GM12874 (cell line): ENCODE measurements around the gene HTR5A.

Experiments
- TF ChIP-seq, protein P1 (sequence below): IDR thresholded peaks from 2 replicates; pipeline ENCODE4 v1.5.1; 2011; ENCODE audit warnings: low read depth, mild to moderate bottlenecking, control low read depth, low read length, moderate library complexity; ENCODE audit not compliant: insufficient read depth

The HTR5A gene

DNA sequence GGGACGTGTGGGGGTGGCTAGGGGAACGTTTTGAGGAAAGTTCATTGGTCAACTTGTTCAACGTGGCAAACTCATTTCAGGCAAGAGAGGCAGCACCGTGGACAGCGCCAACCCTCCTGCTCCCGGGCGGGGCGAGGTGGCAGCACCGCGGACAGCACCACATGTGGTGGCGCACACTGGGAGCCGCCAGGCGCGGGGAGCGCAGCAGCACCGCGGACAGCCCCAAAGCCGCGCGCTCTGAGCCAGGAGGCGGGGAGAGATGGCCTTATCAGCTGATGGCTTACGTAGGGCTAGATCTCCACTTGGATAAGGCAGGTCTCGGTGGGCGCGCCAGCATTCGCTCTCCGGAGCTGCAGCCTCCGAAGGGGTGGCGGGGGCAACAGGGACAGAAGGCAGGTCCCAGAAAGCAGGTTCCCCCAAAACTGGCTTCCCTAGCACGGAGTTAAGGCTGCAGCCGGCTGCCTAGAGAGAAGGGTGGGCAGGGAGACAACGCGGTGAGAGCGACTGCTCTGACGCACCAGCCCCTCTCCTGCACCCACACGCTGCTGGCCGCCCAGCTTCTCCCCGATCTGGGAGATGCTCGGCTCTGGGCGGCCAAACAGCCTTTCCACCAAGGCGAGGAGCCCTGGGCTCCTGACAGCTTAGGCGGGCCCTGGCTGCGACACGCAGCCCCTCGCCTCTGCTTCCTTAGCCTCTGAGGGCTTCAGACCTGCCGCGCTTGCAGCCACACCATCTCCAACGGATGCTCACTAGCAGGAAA, at the start of gene HTR5A:
TSS of gene HTR5A (plus strand) at position 333 of the 760 bp plus-strand sequence. CDS start 576 bp downstream, outside the sequence.
- TF ChIP-seq, protein P1, sequence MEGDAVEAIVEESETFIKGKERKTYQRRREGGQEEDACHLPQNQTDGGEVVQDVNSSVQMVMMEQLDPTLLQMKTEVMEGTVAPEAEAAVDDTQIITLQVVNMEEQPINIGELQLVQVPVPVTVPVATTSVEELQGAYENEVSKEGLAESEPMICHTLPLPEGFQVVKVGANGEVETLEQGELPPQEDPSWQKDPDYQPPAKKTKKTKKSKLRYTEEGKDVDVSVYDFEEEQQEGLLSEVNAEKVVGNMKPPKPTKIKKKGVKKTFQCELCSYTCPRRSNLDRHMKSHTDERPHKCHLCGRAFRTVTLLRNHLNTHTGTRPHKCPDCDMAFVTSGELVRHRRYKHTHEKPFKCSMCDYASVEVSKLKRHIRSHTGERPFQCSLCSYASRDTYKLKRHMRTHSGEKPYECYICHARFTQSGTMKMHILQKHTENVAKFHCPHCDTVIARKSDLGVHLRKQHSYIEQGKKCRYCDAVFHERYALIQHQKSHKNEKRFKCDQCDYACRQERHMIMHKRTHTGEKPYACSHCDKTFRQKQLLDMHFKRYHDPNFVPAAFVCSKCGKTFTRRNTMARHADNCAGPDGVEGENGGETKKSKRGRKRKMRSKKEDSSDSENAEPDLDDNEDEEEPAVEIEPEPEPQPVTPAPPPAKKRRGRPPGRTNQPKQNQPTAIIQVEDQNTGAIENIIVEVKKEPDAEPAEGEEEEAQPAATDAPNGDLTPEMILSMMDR = no peak

DNA sequence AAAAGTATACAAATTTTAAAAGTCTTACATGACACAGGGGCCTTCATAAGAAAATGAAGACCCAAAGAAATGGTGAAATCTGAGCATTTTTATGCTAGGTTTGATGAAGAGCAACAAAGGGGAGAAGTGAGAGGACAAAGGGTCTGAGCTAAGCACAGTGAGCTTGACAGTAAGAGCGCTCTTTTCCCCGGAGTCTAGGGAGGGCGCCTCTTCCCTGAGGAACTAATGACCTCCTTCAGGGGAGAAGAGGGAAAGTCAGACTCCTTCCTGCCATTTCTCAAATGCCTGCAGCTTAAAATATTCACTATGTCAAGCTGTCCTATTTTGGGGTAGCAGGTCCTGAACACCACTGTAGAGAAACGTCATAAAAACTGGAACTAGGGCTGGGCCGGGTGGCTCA, 49.1 kb upstream of the HTR5A start:
- TF ChIP-seq, protein P1 = no peak

DNA sequence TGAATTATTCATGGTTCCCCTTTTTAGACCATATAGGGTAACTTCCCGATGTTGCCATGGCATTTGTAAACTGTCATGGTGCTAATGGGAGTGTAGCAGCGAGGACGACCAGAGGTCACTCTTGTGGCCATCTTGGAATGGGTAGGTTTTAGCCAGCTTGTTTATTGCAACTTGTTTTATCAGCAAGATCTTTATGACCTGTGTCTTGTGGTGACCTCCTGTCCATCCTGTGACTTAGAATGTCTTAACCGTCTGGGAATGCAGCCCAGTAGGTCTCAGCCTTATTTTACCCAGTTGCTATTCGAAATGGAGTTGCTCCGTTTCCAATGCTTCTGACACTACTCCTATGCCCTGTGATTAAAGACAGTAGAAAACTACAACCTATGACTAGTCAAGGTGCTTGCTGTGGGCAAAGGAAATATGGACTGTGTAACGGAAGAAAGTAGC, 48.4 kb upstream of the HTR5A start:
- TF ChIP-seq, protein P1 = no peak

DNA sequence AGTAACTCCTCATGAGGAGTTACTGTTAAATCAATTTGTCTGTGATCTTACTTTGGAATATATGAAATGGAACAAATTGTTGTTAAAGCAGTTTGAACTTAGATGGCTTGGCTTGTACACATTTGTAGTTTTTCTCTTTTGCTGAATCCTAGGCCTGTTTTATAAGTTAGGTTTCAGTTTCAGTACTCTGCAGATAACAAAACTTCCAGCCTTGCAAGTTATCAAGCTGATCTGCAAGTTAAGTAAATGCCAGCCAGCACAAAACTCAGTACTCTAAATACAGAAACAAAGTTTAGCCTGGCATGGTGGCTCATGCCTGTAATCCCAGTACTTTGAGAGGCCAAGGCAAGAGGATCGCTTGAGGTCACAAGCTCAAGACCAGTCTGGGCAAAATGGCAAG, 42.2 kb upstream of the HTR5A start:
- TF ChIP-seq, protein P1 = no peak

DNA sequence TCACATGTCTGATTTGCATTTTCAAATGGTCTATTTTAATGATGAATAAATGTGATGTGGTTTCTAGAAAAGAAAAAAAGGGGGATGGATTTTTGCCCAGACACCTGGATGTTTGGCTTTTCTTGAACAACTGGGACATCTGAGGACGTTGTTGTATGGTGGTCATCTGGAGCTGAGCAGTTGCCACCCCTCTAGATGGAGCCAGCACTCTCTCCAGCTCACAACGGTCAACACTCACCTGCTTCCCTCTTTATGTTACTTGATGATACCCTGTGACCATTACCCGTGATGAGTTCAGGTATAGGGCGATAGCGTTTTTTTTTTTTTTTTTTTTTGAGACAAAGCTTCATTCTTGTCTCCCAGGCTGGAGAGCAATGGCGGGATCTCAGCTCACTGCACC, 37.1 kb upstream of the HTR5A start:
- TF ChIP-seq, protein P1 = no peak

DNA sequence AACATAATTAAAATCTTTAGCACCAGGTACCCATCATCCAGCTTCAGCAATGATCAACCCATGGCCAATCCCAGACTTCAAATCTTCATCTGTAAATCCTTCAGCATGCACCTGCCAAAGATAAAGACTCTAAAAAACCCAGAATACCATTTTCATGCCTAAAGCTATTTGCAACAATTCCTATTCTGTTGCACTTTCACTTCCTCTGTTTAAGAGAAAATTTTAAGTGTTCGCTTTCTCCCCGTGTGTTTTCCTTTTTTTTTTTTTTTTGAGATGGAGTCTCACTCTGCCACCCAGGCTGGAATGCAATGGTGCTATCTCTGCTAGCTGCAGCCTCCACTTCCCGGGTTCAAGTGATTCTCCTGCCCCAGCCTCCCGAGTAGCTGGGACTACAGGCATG, 31.8 kb upstream of the HTR5A start:
- TF ChIP-seq, protein P1 = no peak

DNA sequence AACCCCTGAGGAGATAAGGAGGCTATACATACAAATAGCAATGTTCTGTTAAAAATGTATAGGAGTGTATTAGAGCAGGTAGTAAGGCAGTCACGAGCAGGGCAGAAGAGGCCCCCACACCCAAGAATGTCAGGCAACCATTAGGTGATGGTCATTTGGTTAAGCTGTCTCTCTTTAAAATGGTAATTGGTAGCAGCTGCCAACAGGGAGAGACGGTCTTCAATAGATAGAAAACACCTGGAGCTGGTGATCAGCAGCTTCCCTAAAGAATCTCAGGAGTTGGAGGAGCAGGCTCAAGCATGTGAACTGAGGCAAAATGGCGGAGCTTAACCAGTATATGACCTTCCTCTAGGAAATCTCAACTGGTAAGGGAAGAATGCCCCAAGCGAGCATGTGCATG, 26.4 kb upstream of the HTR5A start:
- TF ChIP-seq, protein P1 = no peak
